ENCODE measurements around the gene TMEM145. TPM values are rescaled to one million over a fixed set of nuclear protein-coding genes. Genes with fewer than 3 reads are reported as not detected.
"Not testable (repeated sequence)": the region's sequence is repeated elsewhere in the genome, so short reads cannot be mapped to it uniquely, and the experiment has no call there.

TMEM145 gene
- 0.26 TPM in 1 of 2 replicates, not detected in the other for total RNA-seq

GRCh38 chr19:42313096-42313839 is at the start of gene TMEM145:
Gene TMEM145 (plus strand): TSS chr19:42313309. CDS start chr19:42313377, 68 bp downstream.
- Histone ChIP-seq H3K36me3 (ENCODE audit: control insufficient read depth, insufficient read depth, low read length) (no peaks in the 10 kb centered on the region), H3K27me3 (ENCODE audit: control insufficient read depth, insufficient read depth, low read length) (peaks cover 9% of the 10 kb centered on the region), H3K4me3 (ENCODE audit: low read depth, low read length) (peak within 1 kb of the TSS; percentile 17)
- DNase-seq (ENCODE audit: low read depth) (no peak), FAIRE-seq (no peak)
- peak; percentile 8 for TF ChIP-seq CTCF (IDR thresholded peaks at IDR 0.05; ENCODE audit: insufficient read depth, low read length, severe bottlenecking)

- not testable (repeated sequence) for H3K4me3 ChIP-seq (ENCODE audit: low read depth, low read length); DNase-seq (ENCODE audit: low read depth); H3K27me3 ChIP-seq (ENCODE audit: control insufficient read depth, insufficient read depth, low read length); H3K36me3 ChIP-seq (ENCODE audit: control insufficient read depth, insufficient read depth, low read length); FAIRE-seq
These were observed 47.0 kb upstream of the TMEM145 start for GRCh38 chr19:42266105-42266504.

- H3K27me3 ChIP-seq (ENCODE audit: control insufficient read depth, insufficient read depth, low read length); H3K4me3 ChIP-seq (ENCODE audit: low read depth, low read length); FAIRE-seq; DNase-seq (ENCODE audit: low read depth); H3K36me3 ChIP-seq (ENCODE audit: control insufficient read depth, insufficient read depth, low read length): not testable (repeated sequence)
These were observed 46.0 kb upstream of the TMEM145 start for GRCh38 chr19:42266928-42267603.

- no peaks in the 10 kb centered on the region for H3K27me3 ChIP-seq (ENCODE audit: control insufficient read depth, insufficient read depth, low read length)
- no peak for TF ChIP-seq CTCF (IDR thresholded peaks at IDR 0.05; ENCODE audit: insufficient read depth, low read length, severe bottlenecking)
- H3K36me3 ChIP-seq (ENCODE audit: control insufficient read depth, insufficient read depth, low read length): peaks cover 3% of the 10 kb centered on the region
- FAIRE-seq (no peak), DNase-seq (ENCODE audit: low read depth) (no peak)
- H3K4me3 ChIP-seq (ENCODE audit: low read depth, low read length): peak overlapping the region; percentile 46
These were observed 45.4 kb upstream of the TMEM145 start for GRCh38 chr19:42267644-42268141.

GRCh38 chr19:42268142-42268703 is 44.9 kb upstream of the TMEM145 start:
- peak; percentile 98 for DNase-seq (ENCODE audit: low read depth)
- Histone ChIP-seq H3K27me3 (ENCODE audit: control insufficient read depth, insufficient read depth, low read length) (no peaks in the 10 kb centered on the region), H3K4me3 (ENCODE audit: low read depth, low read length) (peak overlapping the region; percentile 46), H3K36me3 (ENCODE audit: control insufficient read depth, insufficient read depth, low read length) (peaks cover 5% of the 10 kb centered on the region)
- TF ChIP-seq CTCF (IDR thresholded peaks at IDR 0.05; ENCODE audit: insufficient read depth, low read length, severe bottlenecking): no peak
- FAIRE-seq: no peak

GRCh38 chr19:42268704-42269477 is 44.2 kb upstream of the TMEM145 start, which contains the start of gene CIC:
Gene CIC (plus strand): TSS chr19:42269252. CDS start chr19:42271784, 2,532 bp downstream.
- Histone ChIP-seq H3K27me3 (ENCODE audit: control insufficient read depth, insufficient read depth, low read length) (no peaks in the 10 kb centered on the region), H3K36me3 (ENCODE audit: control insufficient read depth, insufficient read depth, low read length) (peaks cover 11% of the 10 kb centered on the region), H3K4me3 (ENCODE audit: low read depth, low read length) (peak within 1 kb of the TSS; percentile 52)
- TF ChIP-seq CTCF (IDR thresholded peaks at IDR 0.05; ENCODE audit: insufficient read depth, low read length, severe bottlenecking): no peak
- DNase-seq (ENCODE audit: low read depth): peak; percentile 100
- peak; percentile 100 for FAIRE-seq

Measured in bronchial epithelial cell (primary cell).